GM19099 (cell line): ENCODE data around the gene UBR3.

Experiments
- POLR2A ChIP-seq: IDR thresholded peaks from 3 replicates; pipeline ENCODE4 v1.6.1; 2011; ENCODE audit warnings: low read depth; ENCODE audit not compliant: insufficient read length; ENCODE audit errors: extremely low read depth

UBR3 gene

GRCh38 chr2:170013802-170014551 is 186.7 kb downstream of the UBR3 start:
- no peak for TF ChIP-seq POLR2A

GRCh38 chr2:170014769-170015168 is 187.5 kb downstream of the UBR3 start:
- TF ChIP-seq POLR2A, result no peak

- no peak for TF ChIP-seq POLR2A
Measured at GRCh38 chr2:170017860-170018532, 190.7 kb downstream of the UBR3 start.

- TF ChIP-seq POLR2A, result no peak
Measured at GRCh38 chr2:170019060-170019805, 192.0 kb downstream of the UBR3 start.

- TF ChIP-seq POLR2A, result no peak
Measured at GRCh38 chr2:170020777-170021176, 193.5 kb downstream of the UBR3 start.

- TF ChIP-seq POLR2A, result no peak
Measured at GRCh38 chr2:170022692-170023091, 195.4 kb downstream of the UBR3 start.

- TF ChIP-seq POLR2A, result no peak
Measured at GRCh38 chr2:170024721-170025120, 197.5 kb downstream of the UBR3 start.

GRCh38 chr2:170025223-170025622 is 198.0 kb downstream of the UBR3 start:
- TF ChIP-seq POLR2A, result no peak

GRCh38 chr2:170026361-170026760 is 199.1 kb downstream of the UBR3 start:
- TF ChIP-seq POLR2A, result no peak

GRCh38 chr2:170029551-170029950 is 202.3 kb downstream of the UBR3 start:
- no peak for TF ChIP-seq POLR2A

- no peak for TF ChIP-seq POLR2A
Measured at GRCh38 chr2:170030040-170030439, 202.8 kb downstream of the UBR3 start.

GRCh38 chr2:170031288-170031687 is 204.0 kb downstream of the UBR3 start:
- TF ChIP-seq POLR2A, result no peak

GRCh38 chr2:170034596-170034995 is 207.3 kb downstream of the UBR3 start:
- no peak for TF ChIP-seq POLR2A

GRCh38 chr2:170038734-170039133 is 211.5 kb downstream of the UBR3 start:
- TF ChIP-seq POLR2A, result no peak

- TF ChIP-seq POLR2A, result no peak
Measured at GRCh38 chr2:170039401-170040172, 212.3 kb downstream of the UBR3 start.
